Panc1 (cell line): ENCODE results near the gene PPP3R1. TPM values are rescaled to one million over a fixed set of nuclear protein-coding genes. Genes with fewer than 3 reads are reported as not detected.

Experiments
- ATAC-seq: fragments of 200-7000 bp; cut with Tn5 transposase; 2 replicates; pipeline ENCODE4 v1.9.1; 2020; ENCODE audit warnings: mild to moderate bottlenecking, moderate library complexity
- BruUV-seq: library from RNA; stranded (reverse); fragments of 400-500 nt; replicated peaks from 2 replicates; lab custom pipeline; 2021; lab: Mats Ljungman, UMichigan
- CTCF ChIA-PET: fragments of 300-600 bp; sonication (Branson Sonifier 250); formaldehyde crosslinking; loops from one replicate; lab custom pipeline; 2022; ENCODE audit warnings: antibody characterized with exemption; lab: Charles Lee
- POLR2A ChIA-PET: fragments of 300-600 bp; sonication (Branson Sonifier 250); formaldehyde crosslinking; loops from one replicate; lab custom pipeline; 2022; ENCODE audit warnings: antibody characterized with exemption; lab: Charles Lee
- DNase-seq: peaks from one replicate; pipeline ENCODE4 v3.0.0-alpha.2; 2010; ENCODE audit warnings: low read depth, low spot score
- H3K27ac ChIP-seq: 2 replicates; pipeline ENCODE4 v1.5.1; 2011; ENCODE audit warnings: mild to moderate bottlenecking, low read length, inconsistent platforms
- H3K27me3 ChIP-seq: fragments of 200-500 bp; sonication (Bioruptor generic); 2 replicates; pipeline ENCODE4 v1.6.0; 2014; ENCODE audit warnings: low read length, inconsistent platforms; ENCODE audit not compliant: control insufficient read depth, insufficient read depth
- H3K36me3 ChIP-seq: fragments of 200-500 bp; sonication (Bioruptor generic); 2 replicates; pipeline ENCODE4 v1.5.1; 2014; ENCODE audit warnings: inconsistent platforms, mild to moderate bottlenecking, low read length, moderate library complexity; ENCODE audit not compliant: control insufficient read depth, insufficient read depth
- H3K4me1 ChIP-seq: 2 replicates; pipeline ENCODE4 v1.5.1; 2011; ENCODE audit warnings: inconsistent platforms, mild to moderate bottlenecking, low read length, moderate library complexity; ENCODE audit not compliant: control insufficient read depth, insufficient read depth
- H3K4me3 ChIP-seq, 2 experiments: 2 replicates each; pipeline ENCODE4 v1.5.1; 2011 to 2012; ENCODE audit warnings: low read depth in 2 of 2, low read length in 2 of 2, mild to moderate bottlenecking in 2 of 2, inconsistent platforms in 1 of 2, moderate library complexity in 1 of 2
- H3K9me3 ChIP-seq: fragments of 200-500 bp; sonication (Bioruptor generic); 2 replicates; pipeline ENCODE4 v1.5.1; 2014; ENCODE audit warnings: low read depth, mild to moderate bottlenecking, inconsistent platforms, low read length, moderate library complexity; ENCODE audit not compliant: control insufficient read depth, insufficient read depth
- POLR2AphosphoS5 ChIP-seq: IDR thresholded peaks from 2 replicates; pipeline ENCODE4 v1.6.1; 2012; ENCODE audit warnings: mild to moderate bottlenecking, low read depth, low read length, moderate library complexity
- REST ChIP-seq, 2 experiments: IDR thresholded peaks; 2 replicates each; pipeline ENCODE4 v1.6.1; 2011 to 2012; ENCODE audit warnings: low read depth in 2 of 2, control low read depth in 1 of 2, low read length in 1 of 2, mild to moderate bottlenecking in 1 of 2, moderate library complexity in 1 of 2; ENCODE audit not compliant: insufficient read depth in 1 of 2
- SIN3A ChIP-seq: IDR thresholded peaks from 2 replicates; pipeline ENCODE4 v1.6.1; 2012; ENCODE audit warnings: low read depth, mild to moderate bottlenecking, low read length, moderate library complexity, borderline replicate concordance; ENCODE audit not compliant: insufficient read depth
- TCF7L2 ChIP-seq: IDR thresholded peaks from 2 replicates; pipeline ENCODE4 v1.6.1; 2011; ENCODE audit warnings: mild to moderate bottlenecking, low read depth, low read length, inconsistent platforms
- in situ Hi-C: cut with HindIII; loops from 2 replicates; pipeline ENCODE4 v1.10.0; 2016; ENCODE audit warnings: low sequenced_read_pairs, low pct_unique_long_range_greater_than_20kb
- intact Hi-C: fragments of 100-400 bp; cut with micrococcal nuclease; formaldehyde crosslinking; loops from one replicate; pipeline ENCODE4 v1.10.0; 2022; ENCODE audit not compliant: unreplicated experiment
- total RNA-seq: library from RNA; stranded (reverse); gene quantifications from one replicate; pipeline ENCODE4 v1.2.1, GENCODE V29; 2021; ENCODE audit not compliant: unreplicated experiment
- TF ChIP-seq, protein P1 (sequence below): fragments of 450-650 bp; IDR thresholded peaks from 2 replicates; pipeline ENCODE4 v1.5.1; 2017; ENCODE audit warnings: mild to moderate bottlenecking

PPP3R1 gene
- total RNA-seq, 1 experiment from 2014 or later: 77.9 TPM

- H3K4me3 ChIP-seq: no peak overlapping the region
- in situ Hi-C loops: no loop called here
- no peaks in the 10 kb centered on the region for H3K4me1 ChIP-seq
- H3K27me3 ChIP-seq: peaks cover 6% of the 10 kb centered on the region; the same call in 1 of the 2 replicates
- BruUV-seq: no TSS peak
- H3K36me3 ChIP-seq: no peaks in the 10 kb centered on the region
- ChIA-PET POLR2A (interaction anchor here (0.6 kb wide), 1 partner anchor 95 kb away, joined by 7 read pairs; no protein-coding TSS in a partner anchor), CTCF (no interaction called here)
- intact Hi-C loops: no loop called here
- H3K9me3 ChIP-seq: no peaks in the 10 kb centered on the region
- TF ChIP-seq REST (IDR thresholded peaks at IDR 0.05; ENCODE audit: insufficient read depth in 1 of 2, low read depth in 2 of 2, low read length in 1 of 2): no peak
- TF ChIP-seq, protein P1, sequence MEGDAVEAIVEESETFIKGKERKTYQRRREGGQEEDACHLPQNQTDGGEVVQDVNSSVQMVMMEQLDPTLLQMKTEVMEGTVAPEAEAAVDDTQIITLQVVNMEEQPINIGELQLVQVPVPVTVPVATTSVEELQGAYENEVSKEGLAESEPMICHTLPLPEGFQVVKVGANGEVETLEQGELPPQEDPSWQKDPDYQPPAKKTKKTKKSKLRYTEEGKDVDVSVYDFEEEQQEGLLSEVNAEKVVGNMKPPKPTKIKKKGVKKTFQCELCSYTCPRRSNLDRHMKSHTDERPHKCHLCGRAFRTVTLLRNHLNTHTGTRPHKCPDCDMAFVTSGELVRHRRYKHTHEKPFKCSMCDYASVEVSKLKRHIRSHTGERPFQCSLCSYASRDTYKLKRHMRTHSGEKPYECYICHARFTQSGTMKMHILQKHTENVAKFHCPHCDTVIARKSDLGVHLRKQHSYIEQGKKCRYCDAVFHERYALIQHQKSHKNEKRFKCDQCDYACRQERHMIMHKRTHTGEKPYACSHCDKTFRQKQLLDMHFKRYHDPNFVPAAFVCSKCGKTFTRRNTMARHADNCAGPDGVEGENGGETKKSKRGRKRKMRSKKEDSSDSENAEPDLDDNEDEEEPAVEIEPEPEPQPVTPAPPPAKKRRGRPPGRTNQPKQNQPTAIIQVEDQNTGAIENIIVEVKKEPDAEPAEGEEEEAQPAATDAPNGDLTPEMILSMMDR: no peak
- no peak for TF ChIP-seq SIN3A
- TF ChIP-seq TCF7L2: no peak
- TF ChIP-seq POLR2AphosphoS5: no peak
- ATAC-seq (no peak), DNase-seq (no peak)
- H3K27ac ChIP-seq: no peak overlapping the region
These were observed 11.3 kb upstream of the PPP3R1 start for GRCh38 chr2:68263632-68264031.

- DNase-seq: no peak
- H3K4me1 ChIP-seq: peaks cover 3% of the 10 kb centered on the region; the same call in 1 of the 2 replicates
- no peaks in the 10 kb centered on the region for H3K9me3 ChIP-seq
- no peaks in the 10 kb centered on the region for H3K36me3 ChIP-seq
- CTCF ChIA-PET: no interaction called here
- H3K27me3 ChIP-seq: no peaks in the 10 kb centered on the region
- in situ Hi-C loops: no loop called here
- intact Hi-C loops: no loop called here
- BruUV-seq: no TSS peak
- POLR2A ChIA-PET: no interaction called here
- no peak for ATAC-seq
- H3K4me3 ChIP-seq: no peak overlapping the region
- no peak overlapping the region for H3K27ac ChIP-seq
- TF ChIP-seq POLR2AphosphoS5 (no peak), REST (IDR thresholded peaks at IDR 0.05; ENCODE audit: insufficient read depth in 1 of 2, low read depth in 2 of 2, low read length in 1 of 2) (no peak), TCF7L2 (no peak), SIN3A (no peak)
- TF ChIP-seq, protein P1: no peak
These were observed 6.5 kb upstream of the PPP3R1 start for GRCh38 chr2:68258851-68259250.
